HG03196 (cell line): ENCODE measurements around the gene CDC14B.
"Not testable (repeated sequence)": the region's sequence is repeated elsewhere in the genome, so short reads cannot be mapped to it uniquely, and the experiment has no call there.

Source experiments
- ATAC-seq: cut with Tn5 transposase; IDR thresholded peaks from one replicate; pipeline ENCODE4 v1.9.1; 2021; ENCODE audit not compliant: unreplicated experiment

CDC14B gene

DNA sequence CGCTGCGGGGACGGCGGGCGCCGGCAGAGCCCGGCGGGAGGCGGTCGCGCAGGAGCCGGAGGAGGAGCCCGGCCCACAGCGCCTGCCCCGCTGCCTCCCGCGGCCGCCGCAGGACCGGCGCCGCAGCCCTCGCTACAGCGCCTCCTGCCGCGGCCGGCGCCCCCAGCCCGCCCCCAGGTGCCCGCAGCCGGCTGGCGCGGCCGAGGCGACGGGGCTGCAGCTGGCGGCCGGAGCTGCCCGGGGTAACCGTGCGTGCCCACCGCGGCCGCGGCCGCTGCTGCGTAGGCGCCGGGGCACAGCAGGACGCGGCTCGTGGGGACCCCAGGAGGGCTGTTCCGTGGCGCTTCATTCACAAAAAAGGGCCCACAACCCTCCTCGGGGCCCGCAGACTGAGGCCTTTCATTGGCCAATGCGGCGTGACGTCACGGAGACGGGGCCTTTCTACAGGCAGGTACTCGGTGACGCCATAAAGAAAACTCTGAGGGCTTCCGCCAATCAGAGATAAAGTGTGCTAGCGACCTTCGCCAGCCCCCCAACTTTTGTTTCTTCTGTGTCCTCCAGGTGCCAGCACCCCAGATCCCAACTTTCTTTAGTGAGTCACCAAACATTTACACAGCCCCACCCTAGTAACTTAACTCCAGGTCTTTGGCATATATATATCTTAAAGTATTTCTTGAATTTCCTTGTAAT, at the start of gene CDC14B:
Gene CDC14B, minus strand, starts transcription at position 353 of the 690 bp plus-strand sequence. CDS start 465 bp downstream, outside the sequence.
- ATAC-seq, result no peak

DNA sequence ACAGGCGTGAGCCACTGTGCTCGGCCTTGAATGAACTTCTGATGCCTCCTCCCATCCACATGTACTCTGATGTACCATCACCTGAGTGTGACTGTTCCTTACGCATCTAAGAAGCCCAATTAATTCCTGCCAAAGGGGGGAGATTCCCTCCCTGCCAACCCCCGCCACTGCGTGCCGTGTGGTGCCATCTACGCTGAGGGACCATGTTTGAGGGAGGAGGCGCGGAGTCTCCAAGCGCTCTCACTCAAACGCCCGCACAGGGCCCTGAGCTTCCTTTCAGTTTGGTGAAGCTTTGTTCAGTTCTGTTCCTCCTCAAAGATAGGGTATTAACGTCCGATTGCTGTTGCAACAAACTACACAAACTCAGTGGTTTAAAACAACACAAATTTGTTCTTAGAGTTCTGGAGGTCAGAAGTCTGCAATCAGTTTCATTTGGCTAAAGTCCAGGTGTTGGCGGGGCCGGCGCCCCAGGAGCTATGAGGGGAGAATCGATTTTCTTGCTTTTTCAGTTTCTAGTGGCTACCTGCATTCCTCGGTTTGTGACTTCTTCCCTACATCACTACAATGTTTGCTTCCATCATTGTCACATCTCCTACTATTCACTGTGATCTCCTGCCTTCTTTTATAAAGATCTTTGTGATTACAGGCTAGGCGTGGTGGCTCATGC, 49.4 kb upstream of the CDC14B start:
- no peak for ATAC-seq

DNA sequence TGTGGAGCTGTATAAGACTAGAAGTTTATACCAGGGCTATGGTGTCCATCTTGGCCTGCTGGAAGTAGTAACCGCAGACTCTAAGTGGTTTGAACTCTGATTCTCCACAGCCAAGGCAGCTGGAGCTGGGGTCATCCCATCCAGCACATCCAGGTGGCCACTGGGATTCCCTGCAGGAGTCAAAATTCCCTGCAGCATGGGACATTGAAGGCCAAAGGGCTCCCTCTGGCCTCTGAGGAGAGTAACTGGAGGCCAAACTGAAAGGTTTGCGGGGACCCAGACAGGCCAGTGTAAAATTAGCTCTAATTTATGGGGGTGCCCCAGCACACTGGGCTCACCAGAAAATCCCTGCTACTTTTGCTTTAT, 47.7 kb upstream of the CDC14B start:
- no peak for ATAC-seq

DNA sequence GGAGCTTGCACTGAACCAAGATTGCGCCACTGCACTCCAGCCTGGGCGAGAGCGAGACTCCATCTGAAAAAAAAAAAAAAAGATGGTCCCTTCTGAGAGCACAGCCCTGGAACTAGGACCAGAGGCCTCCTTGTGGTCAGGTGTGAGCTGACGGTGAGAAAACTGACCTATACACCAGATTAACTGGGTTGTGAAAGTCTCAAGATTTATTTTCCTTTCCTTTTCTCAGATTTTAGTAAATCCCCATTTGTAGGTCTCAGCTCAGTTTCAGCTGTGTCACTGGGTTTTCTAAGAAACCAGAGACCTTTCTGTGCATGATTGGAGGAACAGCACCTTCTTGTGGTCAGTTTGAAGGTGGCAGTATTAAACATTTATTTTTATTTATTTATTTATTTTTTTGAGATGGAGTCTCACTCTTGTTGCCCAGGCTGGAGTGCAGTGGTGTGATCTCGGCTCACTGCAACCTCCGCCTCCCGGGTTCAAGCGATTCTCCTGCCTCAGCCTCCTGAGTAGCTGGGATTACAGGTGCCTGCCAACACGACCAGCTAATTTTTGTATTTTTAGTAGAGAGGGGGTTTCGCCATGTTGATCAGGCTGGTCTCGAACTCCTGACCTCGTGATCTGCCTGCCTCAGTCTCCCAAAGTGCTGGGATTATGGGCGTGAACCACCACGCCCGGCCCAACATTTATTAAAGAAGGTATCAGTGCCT, 47.2 kb upstream of the CDC14B start:
- ATAC-seq, result not testable (repeated sequence)

DNA sequence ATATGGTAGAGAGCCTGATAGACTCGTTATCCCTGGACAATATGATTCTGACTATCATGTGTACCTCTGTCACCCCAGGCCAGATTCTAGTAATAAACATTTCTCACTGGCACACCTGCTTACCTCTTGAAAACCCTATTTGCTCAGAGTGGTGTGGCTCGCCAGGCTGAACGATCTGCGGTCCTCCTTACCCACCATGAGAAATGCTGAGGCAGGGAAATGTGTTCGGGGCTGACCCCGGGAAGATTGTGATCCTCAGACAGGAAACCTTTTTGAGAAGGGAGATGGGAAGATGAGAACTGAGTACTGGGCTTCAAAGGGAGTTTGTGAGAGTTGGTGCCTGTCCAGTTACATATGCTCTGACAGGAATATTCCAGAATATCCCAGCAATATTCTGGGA, 46.1 kb upstream of the CDC14B start:
- no peak for ATAC-seq

DNA sequence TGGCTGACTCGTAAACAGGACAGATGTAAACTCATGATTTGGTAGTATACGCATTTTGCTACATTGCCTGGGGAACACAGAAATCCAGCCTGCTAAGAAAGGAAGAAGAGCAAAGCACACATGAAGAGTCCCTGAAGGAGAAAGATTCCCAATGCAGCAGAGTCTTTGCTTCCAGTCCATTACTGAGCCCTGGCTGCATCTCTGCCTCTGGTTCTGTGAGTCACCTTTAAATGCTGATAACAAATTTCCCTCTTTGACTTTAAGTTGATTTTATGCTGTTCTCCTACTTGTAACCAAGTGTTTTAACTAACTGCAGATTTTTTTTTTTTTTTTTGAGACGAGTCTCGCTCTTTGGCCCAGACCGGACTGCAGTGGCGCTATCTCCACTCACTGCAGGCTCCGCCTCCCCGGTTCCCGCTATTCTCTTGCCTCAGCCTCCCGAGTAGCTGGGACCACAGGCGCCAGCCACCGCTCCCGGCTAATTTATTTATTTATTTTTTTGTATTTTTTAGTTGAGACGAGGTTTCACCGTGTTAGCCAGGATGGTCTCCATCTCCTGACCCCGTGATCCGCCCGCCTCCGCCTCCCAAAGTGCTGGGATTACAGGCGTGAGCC, 44.0 kb upstream of the CDC14B start:
- ATAC-seq, result no peak

DNA sequence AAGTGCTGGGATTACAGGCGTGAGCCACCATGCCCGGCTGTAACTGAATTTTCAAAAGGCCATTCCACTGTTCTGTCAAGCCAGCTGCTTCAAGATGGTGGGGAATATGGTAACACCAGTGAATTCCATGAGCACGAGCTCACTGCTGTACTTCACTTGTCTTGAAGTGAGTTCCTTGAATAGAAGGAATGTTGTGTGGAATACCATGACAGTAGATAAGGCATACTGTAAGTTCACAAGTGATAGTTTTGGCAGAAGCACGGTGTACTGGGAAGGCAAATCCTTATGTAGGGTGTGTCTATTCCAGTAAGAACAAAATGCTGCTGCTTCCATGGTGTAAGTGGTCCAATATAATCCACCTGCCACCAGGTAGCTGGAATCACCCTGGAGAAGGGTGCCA, 42.1 kb upstream of the CDC14B start:
- no peak for ATAC-seq

DNA sequence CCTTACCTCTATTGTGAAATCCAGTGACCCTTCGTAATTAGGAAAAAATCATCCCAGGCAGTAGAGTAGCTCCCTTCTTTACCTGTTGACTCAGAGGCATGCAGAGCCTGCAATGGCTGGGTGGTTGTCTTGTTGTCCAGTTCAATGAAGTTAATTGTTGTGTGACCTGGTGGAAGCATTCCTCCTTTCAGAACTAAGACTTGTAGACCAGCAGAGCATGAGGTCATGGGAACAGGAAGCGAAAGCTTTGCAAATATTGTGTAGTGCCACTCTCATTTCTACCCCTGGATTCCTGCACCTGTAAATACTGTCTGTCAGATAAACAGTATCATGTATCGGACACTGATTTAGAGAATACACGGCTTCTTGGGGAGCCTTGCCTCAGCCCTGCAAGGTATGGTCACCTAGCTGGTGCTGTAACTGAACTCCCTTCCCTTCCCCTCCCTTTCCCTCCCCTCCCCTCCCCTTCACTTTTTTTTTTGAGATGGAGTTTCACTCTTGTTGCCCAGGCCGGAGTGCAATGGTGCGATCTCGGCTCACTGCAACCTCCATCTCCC, 41.1 kb upstream of the CDC14B start:
- no peak for ATAC-seq

DNA sequence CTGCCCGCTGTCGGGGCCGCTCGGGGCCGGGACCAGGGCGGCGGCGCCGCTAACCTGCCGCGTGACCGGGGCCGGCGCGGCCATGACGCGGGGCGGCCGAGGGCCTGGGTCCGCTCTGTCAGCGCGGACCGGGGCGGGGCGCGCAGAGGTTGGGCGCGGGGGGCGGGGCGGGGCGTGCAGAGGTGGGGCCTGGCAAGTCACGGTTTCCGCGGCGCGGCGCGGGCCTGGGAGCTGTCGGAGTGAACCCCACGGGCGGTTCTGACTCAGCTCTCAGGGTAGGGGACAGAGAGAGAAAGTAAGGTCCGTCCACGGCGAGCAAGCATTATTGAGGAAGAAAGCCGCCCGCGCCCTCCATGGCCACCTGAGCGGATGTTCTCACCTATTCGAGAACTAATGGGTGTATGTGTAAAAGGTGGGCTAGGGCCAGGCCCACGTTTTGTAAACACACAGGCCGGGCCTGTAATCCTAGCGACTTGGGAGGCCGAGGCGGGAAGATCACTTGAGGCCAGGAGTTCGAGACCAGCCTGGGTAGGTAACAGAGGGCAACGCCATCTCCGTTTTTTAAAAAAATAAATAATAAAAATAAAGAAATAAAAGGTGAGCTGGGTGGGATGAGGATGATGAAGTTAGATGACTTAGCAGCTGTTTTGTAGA, 35.7 kb upstream of the CDC14B start, which contains the start of gene PRXL2C:
Gene PRXL2C, minus strand, starts transcription at position 120 of the 654 bp plus-strand sequence. Its CDS starts 36 bp downstream, at position 84.
- peak; percentile 58 for ATAC-seq

DNA sequence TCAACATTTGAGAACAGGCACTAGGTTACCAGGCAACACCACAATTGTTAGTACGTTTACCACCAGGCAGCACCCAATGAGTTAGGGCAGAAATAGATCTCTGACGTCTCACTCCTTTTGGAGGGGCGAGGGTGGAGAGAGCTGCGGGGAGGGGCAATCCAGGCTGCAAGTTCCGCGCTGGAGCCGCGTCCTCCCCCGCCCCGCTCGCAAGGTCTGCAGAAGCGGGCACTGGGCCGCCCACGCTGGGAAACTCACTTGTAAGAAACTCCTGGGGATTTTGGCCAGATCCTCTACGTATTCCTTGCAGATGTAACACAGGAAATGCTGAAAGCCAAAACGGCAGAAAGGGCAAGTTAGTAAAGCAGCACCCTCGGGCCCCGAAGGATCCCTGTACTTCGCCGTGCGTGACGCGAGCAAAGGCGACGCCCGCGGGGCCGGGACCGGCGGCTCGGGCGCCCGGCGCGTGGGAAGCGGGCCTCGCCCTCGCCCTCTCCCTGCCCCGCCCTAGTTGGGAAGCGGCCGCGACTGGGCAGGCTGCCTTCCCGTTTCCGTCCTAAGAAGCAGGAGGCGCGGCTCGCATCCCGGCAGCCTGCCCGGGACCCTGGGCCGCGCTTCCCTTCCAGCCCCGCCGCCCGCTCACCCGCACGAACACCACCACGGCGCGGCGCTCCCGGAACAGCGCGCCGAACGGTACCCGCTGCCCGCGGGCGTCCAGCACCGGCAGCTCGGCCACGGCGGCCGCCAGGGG, 35.0 kb upstream of the CDC14B start:
- ATAC-seq, result peak; percentile 44

DNA sequence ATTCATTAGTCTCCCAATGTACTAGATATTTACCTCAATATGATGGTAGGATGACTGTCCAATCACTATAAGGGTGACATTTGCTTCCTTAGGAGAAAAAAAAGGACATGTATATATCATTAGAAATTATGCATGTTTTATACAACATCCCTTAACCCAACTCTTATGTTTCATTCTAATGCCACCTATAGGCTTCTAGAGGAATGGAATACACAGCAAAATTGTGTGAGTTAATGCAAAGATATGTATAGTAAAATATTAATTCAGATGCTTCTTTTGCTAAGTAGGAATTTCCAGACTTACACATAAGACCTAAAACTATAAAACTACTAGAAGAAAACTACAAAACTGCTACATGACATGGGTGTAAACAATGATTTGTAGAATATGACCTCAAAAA, 32.0 kb upstream of the CDC14B start:
- ATAC-seq, result no peak

DNA sequence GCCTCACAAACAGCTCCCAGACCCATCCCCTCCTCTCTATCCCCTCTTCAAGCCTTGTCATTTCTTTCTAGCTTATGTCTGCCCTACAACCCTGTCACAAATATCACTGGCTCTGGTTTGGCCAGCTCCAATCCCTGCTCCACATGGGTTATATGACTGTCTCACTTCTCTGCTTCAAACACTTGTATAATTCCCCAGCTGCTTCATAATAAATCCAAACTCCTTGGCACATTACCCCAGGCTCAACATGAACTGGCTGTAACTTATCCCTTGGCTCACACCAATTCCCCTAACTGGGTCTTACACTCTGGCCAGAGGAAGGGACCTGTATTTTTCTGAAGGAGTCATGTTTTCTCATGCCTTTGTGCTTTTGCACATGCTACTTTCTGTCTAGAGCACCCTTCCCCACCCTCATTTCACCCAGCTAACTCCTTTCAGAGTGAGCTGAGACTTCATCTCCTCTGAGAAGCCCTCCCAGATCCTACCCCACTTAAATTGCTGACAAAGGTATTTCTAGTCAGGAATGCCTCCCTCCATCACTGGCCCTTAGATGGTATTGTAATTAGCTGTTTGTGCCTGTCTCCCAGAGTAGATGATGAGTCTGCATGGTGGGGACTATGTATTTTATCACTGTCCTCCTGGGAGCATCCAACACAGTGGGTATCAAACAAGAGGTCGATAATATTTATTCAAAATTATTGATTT, 30.1 kb upstream of the CDC14B start:
- no peak for ATAC-seq

DNA sequence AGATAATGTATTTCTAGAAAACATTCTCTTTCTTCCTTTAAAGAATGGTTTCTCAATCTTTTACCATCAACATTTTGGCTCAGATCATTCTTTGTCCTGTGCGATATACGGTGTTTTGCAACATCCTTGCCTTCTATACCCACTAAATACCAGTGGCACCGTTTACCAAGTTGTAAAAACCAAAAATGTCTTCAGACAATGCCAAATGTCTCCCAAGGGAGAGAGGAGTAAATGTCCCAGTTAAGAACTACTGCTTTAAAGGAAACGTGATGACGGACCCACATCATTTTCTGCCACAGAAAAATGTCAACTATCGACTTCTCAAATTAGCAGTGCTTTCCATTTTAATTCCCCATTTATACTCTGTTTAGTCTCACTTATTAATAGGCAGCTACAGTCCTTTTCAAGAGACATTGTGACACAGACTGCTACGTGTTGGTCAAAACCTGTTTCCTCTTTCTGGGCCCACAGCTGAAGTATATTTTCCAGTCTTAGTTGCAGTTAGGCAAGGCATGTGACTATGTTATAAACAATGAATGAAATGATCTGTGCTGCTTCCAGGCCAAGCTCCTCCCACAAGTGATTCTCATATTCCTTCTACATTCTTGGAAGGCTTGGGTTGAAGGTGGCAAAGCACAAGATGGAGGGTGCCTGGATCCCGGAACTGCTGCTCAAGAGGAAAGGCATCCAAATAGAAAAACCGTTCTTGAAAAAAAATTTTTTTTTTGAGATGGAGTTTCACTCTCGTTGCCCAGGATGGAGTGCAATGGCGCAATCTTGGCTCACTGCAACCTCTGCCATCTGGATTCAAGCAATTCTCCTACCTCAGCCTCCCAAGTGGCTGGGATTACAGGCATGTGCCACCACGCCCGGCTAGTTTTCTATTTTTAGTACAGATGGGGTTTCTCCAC, 26.7 kb upstream of the CDC14B start:
- no peak for ATAC-seq

DNA sequence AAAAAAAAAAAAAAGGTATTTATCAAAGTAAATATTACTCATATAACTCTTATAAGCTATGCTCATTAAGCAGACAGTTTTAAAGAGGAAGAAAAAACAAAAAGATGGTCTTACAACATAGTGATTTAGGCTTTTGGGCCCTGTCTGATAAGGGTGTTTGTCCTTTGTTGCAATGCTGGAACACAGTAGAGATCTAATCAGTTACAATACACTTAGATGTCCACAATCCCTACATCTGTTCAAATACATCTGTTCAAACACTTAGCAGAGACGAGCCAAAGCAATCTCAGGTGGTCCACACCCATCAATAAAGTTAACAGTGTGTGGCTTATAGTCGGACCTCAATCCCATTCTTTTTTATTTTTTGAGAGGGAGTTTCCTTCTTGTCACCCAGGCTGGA, 24.5 kb upstream of the CDC14B start:
- no peak for ATAC-seq

DNA sequence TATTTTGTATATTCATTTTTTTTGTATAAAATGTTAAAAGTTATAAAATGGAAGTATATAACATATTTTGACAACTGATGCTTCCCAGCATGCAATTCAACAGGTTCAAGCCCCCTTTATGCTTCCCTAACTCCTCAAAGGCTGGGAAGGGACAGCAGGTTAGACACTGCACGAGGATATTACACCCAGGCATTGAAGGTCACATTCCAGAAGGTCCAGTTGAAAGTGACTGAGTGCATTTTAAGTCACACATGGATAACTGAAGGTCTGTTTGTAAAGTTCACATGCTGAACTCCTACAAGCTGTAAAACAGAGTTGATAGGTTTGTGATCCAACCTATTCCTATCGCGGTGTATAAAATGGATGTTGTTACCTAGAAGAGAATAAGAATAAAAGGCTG, 21.9 kb upstream of the CDC14B start:
- no peak for ATAC-seq

DNA sequence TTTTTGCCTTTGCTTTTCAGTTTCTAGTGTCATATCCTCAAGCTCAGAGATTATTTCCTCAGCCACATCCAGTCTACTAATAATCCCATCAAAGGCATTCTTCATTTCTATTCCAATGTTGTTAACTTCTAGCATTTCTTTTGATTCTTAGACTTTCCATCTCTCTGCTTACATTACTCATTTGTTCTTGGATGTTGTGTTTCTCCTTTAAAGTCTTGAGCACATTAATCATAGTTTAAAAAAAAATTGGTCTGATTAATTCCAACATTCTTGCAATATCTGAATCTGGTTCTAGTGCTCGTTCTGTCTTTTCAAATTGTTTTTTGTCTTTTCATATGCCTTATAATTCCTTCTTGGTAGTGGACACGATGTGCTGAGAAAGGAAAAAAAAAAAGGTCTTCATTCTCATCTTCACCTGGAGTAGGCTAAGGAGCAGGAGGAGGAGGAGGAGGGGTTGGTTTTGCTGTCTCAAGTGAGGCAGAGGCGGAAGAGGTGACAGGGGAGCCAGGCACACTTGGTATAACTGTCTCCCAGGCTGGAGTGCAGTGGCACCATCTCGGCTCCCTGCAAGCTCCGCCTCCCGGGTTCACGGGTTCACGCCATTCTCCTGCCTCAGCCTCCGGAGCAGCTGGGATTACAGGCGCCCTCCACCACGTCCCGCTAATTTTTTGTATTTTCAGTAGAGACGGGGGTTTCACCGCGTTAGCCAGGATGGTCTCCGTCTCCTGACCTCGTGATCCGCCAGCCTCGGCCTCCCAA, 19.1 kb upstream of the CDC14B start:
- ATAC-seq, result no peak

DNA sequence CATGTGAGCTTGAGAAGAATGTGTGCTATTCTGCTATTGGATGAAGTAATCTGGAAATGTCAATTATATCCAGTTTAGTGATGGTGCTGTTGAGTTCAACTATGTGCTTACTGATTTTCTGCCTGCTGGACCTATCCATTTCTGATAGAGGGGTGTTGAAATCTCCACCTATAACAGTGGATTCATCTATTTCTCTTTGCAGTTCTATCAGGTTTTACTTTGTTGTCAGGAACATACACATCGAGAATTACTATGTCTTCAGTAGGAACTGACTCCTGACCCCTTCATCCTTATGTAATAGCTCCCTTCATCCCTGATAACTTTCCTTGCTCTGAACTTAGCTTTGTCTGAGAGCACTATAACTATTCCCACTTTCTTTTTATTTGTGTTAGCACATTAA, 16.7 kb upstream of the CDC14B start:
- ATAC-seq, result no peak

DNA sequence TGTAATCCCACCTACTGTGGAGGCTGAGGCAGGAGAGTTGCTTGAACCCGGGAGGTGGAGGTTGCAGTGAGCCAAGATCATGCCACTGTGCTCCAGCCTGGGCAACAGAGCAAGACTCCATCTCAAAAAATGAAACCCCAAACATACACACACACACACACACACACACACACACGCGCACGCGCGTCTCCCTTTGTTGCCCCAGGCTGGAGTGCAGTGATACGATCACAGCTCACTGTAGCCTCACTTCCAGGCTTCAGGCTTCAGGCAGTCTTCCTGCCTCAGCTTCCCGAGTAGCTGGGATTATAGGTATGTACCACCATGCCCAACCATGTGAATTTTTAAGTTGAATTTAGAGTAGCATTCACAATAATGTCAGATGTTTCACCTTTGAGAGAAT, 13.9 kb upstream of the CDC14B start:
- ATAC-seq, result not testable (repeated sequence)
